ENCODE results near the gene HS1BP3.
A peak's percentile ranks its signal among the peaks of the same experiment; 100 is the strongest.

HS1BP3 gene

GRCh38 chr2:20621366-20622295 is 29.3 kb downstream of the HS1BP3 start:
- Histone ChIP-seq H3K36me3 (ENCODE audit: control insufficient read depth, insufficient read depth, low read length) (no peaks in the 10 kb centered on the region), H2AFZ (no peak overlapping the region), H3K27ac (no peak overlapping the region), H3K4me1 (peaks cover 9% of the 10 kb centered on the region), H3K4me3 (ENCODE audit: low read depth, low read length) (no peak overlapping the region), H3K27me3 (ENCODE audit: control insufficient read depth, insufficient read depth, low read length) (no peaks in the 10 kb centered on the region), H3K9me3 (ENCODE audit: control insufficient read depth, low read length) (no peaks in the 10 kb centered on the region), H3K79me2 (no peaks in the 10 kb centered on the region), H3K4me2 (ENCODE audit: low read length) (no peak overlapping the region), H3K9ac (no peak overlapping the region)
- TF ChIP-seq CTCF (IDR thresholded peaks at IDR 0.05) = no peak

GRCh38 chr2:20620696-20621365 is 30.1 kb downstream of the HS1BP3 start:
- Histone ChIP-seq H3K79me2 (no peaks in the 10 kb centered on the region), H3K36me3 (ENCODE audit: control insufficient read depth, insufficient read depth, low read length) (no peaks in the 10 kb centered on the region), H2AFZ (no peak overlapping the region), H3K4me3 (ENCODE audit: low read depth, low read length) (no peak overlapping the region), H3K27ac (no peak overlapping the region), H3K27me3 (ENCODE audit: control insufficient read depth, insufficient read depth, low read length) (no peaks in the 10 kb centered on the region), H3K4me1 (peaks cover 9% of the 10 kb centered on the region), H3K9ac (no peak overlapping the region), H3K9me3 (ENCODE audit: control insufficient read depth, low read length) (no peaks in the 10 kb centered on the region), H3K4me2 (ENCODE audit: low read length) (no peak overlapping the region)
- TF ChIP-seq CTCF (IDR thresholded peaks at IDR 0.05) = no peak

- Histone ChIP-seq H3K36me3 (ENCODE audit: control insufficient read depth, insufficient read depth, low read length) (no peaks in the 10 kb centered on the region), H3K27ac (no peak overlapping the region), H3K4me1 (peaks cover 9% of the 10 kb centered on the region), H3K27me3 (ENCODE audit: control insufficient read depth, insufficient read depth, low read length) (no peaks in the 10 kb centered on the region), H3K9ac (no peak overlapping the region), H3K4me2 (ENCODE audit: low read length) (no peak overlapping the region), H3K4me3 (ENCODE audit: low read depth, low read length) (no peak overlapping the region), H3K9me3 (ENCODE audit: control insufficient read depth, low read length) (no peaks in the 10 kb centered on the region), H2AFZ (no peak overlapping the region), H3K79me2 (no peaks in the 10 kb centered on the region)
- no peak for TF ChIP-seq CTCF (IDR thresholded peaks at IDR 0.05)
Measured at GRCh38 chr2:20620271-20620681, 30.6 kb downstream of the HS1BP3 start.

GRCh38 chr2:20619624-20620024 is 31.3 kb downstream of the HS1BP3 start:
- Histone ChIP-seq H3K79me2 (no peaks in the 10 kb centered on the region), H3K4me1 (peaks cover 9% of the 10 kb centered on the region), H3K9me3 (ENCODE audit: control insufficient read depth, low read length) (no peaks in the 10 kb centered on the region), H3K4me2 (ENCODE audit: low read length) (no peak overlapping the region), H3K9ac (no peak overlapping the region), H3K4me3 (ENCODE audit: low read depth, low read length) (no peak overlapping the region), H3K36me3 (ENCODE audit: control insufficient read depth, insufficient read depth, low read length) (no peaks in the 10 kb centered on the region), H2AFZ (no peak overlapping the region), H3K27ac (peak overlapping the region; percentile 58), H3K27me3 (ENCODE audit: control insufficient read depth, insufficient read depth, low read length) (no peaks in the 10 kb centered on the region)
- TF ChIP-seq CTCF (IDR thresholded peaks at IDR 0.05) = no peak
